Sigmoid colon (tissue), 4 donors: ENCODE results near the gene KLK14.

ENCODE experiments used
- EP300 ChIP-seq, 4 donors: sonication (generic); formaldehyde crosslinking; IDR thresholded peaks; one replicate each; pipeline ENCODE4 v1.6.1; 2017; ENCODE audit warnings: antibody characterized with exemption in 4 of 4
- TF ChIP-seq, protein P1 (sequence below), 4 experiments: fragments of 450-650 bp in 3 of 4; fragments of 200-600 bp in 1 of 4; IDR thresholded peaks; one replicate each; pipeline ENCODE4 v1.5.1; 2016 to 2019; ENCODE audit warnings: antibody characterized with exemption in 4 of 4, mild to moderate bottlenecking in 3 of 4, moderate library complexity in 2 of 4

GRCh38 chr19:51091895-51092873 is 9.5 kb upstream of the KLK14 start:
- TF ChIP-seq, protein P1, sequence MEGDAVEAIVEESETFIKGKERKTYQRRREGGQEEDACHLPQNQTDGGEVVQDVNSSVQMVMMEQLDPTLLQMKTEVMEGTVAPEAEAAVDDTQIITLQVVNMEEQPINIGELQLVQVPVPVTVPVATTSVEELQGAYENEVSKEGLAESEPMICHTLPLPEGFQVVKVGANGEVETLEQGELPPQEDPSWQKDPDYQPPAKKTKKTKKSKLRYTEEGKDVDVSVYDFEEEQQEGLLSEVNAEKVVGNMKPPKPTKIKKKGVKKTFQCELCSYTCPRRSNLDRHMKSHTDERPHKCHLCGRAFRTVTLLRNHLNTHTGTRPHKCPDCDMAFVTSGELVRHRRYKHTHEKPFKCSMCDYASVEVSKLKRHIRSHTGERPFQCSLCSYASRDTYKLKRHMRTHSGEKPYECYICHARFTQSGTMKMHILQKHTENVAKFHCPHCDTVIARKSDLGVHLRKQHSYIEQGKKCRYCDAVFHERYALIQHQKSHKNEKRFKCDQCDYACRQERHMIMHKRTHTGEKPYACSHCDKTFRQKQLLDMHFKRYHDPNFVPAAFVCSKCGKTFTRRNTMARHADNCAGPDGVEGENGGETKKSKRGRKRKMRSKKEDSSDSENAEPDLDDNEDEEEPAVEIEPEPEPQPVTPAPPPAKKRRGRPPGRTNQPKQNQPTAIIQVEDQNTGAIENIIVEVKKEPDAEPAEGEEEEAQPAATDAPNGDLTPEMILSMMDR (IDR thresholded peaks at IDR 0.05), result no peak
- no peak for TF ChIP-seq EP300 (IDR thresholded peaks at IDR 0.05)
